HG03457 (cell line): ENCODE data around the gene PBX1.

ENCODE experiments used
- ATAC-seq: cut with Tn5 transposase; IDR thresholded peaks from one replicate; pipeline ENCODE4 v1.9.1; 2021; ENCODE audit warnings: moderate number of reproducible peaks; ENCODE audit not compliant: unreplicated experiment

The PBX1 gene

GRCh38 chr1:164689672-164690511, 130.9 kb downstream of the PBX1 start:
- no peak for ATAC-seq

DNA sequence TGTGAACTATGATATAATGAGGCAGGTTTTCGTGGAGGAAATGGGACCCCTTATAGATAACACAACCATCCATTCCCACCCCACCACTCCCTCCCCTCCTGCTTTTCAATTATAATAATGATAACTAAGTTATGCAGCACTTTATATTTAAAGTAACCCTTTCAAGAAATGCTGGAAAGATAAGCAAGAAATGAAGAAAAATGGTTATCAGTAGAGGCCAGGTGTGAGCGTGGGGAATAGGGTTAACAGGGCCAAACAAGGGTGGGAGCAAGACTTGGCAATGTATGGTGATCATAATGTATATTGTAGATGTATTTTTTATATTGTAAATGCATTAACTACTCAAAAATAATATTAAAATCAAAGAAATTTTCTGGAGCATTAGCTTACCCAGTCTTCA, 133.4 kb downstream of the PBX1 start:
- ATAC-seq, result no peak

- ATAC-seq, result no peak
Measured at GRCh38 chr1:164693564-164694359, 134.8 kb downstream of the PBX1 start.

GRCh38 chr1:164694505-164694904, 135.5 kb downstream of the PBX1 start:
- no peak for ATAC-seq

DNA sequence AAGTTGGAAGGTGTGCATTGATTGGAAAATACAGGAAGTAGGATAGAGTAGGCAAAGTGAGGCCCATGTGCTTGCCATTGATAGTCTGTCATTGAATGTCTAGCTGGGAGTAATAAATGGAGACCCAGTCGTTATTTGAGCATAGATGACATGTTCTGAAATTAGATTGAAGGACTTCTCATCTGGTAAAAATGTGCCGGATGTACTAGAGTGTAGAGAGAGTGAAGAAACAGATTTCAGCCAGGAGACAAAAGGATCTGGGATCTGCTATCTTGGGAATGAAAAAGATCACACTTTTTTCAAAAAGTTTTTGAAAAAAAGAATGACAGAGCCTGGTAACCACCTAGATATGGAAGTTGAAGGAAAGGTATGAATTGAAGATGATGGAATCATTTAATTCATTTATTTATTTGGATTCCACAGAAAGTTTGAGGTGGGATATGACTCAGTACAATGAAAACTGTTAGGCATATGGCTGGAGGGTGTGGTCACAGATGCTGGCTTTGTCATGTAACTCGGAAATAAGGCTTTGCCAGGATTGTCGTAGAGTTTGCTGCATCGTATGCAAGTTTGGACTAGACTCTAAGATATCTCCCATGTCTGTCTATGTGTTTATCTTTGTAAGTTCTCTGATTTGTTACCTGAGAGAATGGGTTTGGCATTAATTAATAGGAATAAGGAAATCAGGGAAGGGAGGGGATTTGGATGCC, 137.1 kb downstream of the PBX1 start:
- ATAC-seq, result no peak

DNA sequence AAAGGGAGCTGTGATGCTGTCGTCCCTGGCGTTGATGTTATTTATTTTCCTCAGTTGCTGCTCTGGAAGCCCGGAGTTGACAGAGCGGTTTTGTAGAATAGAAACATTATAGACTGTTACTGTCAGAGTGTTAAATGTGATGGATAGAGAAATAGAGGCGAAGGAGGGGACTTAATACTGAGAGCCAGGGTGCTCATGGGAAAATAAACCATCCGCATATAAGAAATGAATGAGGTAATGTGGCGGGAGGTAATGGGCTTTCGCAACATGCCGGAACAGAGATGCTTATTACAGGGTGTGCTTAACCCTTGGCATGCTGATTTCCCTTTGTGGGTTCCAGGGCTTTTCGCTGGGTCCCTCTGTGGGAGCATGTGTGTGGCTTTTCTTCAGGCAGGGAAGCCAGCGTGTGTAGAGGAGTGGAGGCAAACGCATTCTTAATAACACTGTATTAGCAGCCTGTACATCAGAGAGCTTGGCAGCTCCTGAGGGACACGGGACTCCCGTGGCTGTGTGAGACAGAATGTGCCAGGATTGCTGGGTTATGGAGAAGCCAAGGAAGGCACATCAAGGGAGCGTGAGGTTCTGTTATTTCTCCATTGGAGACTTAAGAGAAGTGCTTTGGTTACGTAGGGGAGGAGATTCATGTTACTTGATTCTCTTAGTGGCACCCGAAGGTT, 141.0 kb downstream of the PBX1 start:
- no peak for ATAC-seq

- ATAC-seq, result no peak
Measured at GRCh38 chr1:164700683-164701082, 141.7 kb downstream of the PBX1 start.

GRCh38 chr1:164701189-164701761, 142.3 kb downstream of the PBX1 start:
- no peak for ATAC-seq

GRCh38 chr1:164702216-164702615, 143.2 kb downstream of the PBX1 start:
- no peak for ATAC-seq

- ATAC-seq, result no peak
Measured at GRCh38 chr1:164702664-164703063, 143.7 kb downstream of the PBX1 start.

DNA sequence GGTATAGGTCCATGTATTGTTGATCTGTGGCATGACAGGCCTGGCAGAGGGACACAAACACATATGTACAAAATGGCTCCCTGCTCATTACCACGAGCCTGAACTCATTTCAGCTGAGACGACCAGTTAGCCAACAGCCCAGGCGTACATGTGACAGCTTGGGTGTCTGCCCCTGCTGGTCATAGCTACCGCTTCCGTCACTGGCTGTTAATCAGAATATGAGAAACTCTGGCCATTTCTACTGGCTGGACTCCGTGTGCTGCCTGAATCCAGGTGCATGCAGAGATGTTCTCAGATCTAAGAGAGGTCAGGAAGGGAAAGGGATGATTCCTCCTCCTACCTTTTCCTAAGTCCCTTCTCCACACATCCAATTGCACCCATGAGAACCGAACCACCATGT, 144.5 kb downstream of the PBX1 start:
- ATAC-seq, result no peak

- no peak for ATAC-seq
Measured at GRCh38 chr1:164703960-164704411, 145.0 kb downstream of the PBX1 start.

DNA sequence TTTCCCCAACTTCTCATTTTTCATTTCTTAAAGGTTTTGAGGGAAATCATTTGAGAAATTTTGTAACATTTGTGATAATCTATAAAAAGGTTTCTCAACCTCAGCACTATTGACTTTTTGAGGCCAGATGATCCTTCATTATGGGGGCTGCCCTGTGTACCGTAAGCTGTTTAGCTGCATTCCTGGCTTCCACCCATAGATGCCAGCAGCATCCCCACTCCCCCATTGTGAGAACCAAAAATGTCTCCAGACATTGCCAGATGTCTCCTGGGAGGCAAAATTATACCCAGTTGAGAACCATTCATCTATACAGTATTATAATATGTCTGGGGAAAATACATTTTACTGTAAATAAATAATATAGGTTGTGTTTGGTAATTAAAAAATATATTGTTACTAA, 146.0 kb downstream of the PBX1 start:
- no peak for ATAC-seq

DNA sequence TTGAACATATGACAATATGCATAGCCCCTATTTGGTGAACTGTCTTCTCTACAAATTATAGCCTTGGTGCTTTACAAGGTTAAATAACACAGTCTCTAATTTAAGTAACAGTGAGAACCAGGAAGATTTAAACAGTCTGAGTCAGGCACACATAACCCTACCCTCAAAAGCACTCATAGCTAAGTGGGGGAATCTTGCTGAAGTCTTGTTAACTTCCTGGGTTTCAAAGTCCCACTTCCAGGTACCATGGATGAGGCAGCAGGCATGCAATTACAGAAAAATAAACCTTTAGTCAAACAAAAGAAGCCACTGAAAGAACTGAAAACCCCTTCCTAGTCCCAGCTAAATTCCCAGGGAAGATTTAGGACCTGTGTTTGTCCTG, 147.6 kb downstream of the PBX1 start:
- no peak for ATAC-seq

- ATAC-seq, result no peak
Measured at GRCh38 chr1:164707868-164708331, 148.9 kb downstream of the PBX1 start.

- ATAC-seq, result no peak
Measured at GRCh38 chr1:164708596-164708995, 149.6 kb downstream of the PBX1 start.

DNA sequence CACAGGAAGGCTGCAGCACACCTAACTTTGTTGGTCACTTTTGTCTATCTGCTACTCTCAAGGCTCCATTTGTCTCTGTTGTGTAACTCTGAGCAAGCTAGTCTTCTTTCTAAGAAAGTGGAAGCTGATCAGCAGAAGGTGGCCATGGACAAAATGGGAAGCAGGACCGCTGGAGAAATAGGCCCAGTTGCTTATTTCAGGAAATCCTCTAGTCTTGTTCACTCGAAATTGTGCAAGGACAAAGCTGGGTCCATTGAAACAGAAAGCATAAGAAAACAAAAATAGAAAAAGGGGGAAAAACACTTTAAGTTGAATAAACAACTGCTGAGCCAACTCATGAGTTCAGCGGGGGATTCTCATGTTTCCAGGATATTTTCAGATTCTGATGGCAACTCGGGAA, 150.1 kb downstream of the PBX1 start:
- ATAC-seq, result no peak

DNA sequence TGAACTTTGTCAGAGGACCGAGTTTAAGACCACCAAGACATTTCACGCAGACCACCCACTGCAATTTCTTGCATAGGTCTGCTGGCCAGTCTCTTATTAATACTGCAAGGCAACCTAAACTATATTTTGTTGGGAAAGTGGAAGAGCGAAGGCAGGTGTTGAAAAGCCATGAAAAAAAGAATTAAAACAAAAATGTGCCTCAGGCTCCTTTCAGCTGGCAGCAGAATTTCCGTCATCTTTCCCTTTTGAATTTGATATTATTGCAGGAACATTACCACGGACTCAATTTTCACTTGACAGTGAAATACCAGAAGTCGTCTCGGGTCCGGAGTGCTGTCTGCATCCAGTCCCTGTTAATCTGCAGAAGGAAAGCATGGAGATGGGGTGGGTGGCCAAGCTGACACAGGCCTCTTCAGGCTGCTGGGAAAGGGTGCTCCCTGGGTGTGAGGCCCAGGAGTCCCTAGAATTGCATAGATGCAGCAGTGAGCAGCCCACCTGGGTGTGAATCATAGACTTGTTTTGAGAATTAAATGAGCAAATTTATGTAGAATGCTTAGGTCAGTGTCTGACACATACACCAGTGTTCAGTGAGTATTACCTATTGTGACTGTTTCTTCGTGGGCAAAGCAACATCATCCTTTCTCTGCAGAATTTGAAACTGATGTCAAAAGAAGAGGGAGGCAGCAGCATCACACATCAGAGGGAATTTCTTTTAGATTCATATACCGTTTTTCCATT, 150.7 kb downstream of the PBX1 start:
- no peak for ATAC-seq

DNA sequence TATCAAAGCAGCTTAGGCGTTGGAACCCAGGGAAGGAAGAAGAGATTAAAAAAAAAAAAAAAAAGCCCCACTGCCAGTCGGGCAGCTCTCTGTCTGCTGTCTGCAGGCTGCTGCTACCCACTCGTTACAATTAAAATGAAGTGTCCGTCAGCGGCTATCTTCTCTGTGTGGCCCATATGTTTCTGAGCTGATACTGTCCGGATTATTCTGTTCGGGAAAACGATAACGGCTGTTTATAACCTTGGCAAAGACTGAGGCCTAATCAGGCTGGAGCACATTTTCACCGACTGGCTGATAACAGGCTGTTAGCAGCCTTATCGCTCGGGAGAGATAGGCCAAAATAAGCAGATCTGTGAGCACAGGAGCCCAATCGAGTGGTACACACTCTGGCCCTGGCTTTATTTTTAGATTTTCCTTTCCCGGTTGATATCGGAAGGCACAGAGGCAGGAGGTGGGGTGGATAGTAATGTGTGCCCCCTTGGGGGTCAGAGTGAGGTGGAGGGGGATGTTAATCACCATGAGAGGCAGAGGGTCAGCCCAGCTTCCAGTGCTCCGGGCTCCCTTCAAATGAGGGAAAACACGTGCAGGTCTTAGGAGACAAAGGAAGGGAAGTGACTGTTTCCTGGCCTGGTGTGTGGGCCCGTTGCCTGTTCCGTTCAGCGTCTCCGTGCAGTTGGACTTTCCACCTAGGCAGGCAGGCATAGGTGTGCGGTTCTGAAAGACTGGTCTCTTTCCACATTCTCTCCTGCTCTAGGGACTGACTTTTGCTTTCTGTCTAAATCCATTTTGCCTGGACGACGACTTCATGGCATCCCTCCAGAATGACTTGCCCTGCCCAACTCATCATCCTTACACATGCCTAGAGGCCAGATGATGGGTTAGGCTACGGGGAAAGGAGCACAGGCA, 153.4 kb downstream of the PBX1 start:
- no peak for ATAC-seq
